SK-N-SH treated with all-trans-retinoic acid at 6 μM for 48 hours (cell line): ENCODE data around the gene COL11A1.
"Not testable (repeated sequence)": the region's sequence is repeated elsewhere in the genome, so short reads cannot be mapped to it uniquely, and the experiment has no call there.

Experiments used
- ATAC-seq: fragments of 200-7000 bp; cut with Tn5 transposase; 3 replicates; pipeline ENCODE4 v1.9.1; 2020; ENCODE audit warnings: mild to moderate bottlenecking, moderate library complexity
- ARNTL ChIP-seq: fragments of 450-650 bp; formaldehyde crosslinking; IDR thresholded peaks from 2 replicates; pipeline ENCODE4 v1.5.0; 2020; ENCODE audit warnings: low read depth, mild to moderate bottlenecking, moderate library complexity, borderline replicate concordance
- BACH2 ChIP-seq: fragments of 250-450 bp; sonication (Bioruptor Pico); IDR thresholded peaks from 2 replicates; pipeline ENCODE4 v1.9.0; 2021; ENCODE audit warnings: mild to moderate bottlenecking, borderline replicate concordance
- CREB5 ChIP-seq: fragments of 250-450 bp; sonication (Bioruptor Pico); IDR thresholded peaks from 2 replicates; pipeline ENCODE4 v1.5.1; 2020; ENCODE audit warnings: low read depth, mild to moderate bottlenecking, moderate library complexity
- CSDC2 ChIP-seq: fragments of 250-450 bp; sonication (Bioruptor Pico); IDR thresholded peaks from 2 replicates; pipeline ENCODE4 v1.5.0; 2020; ENCODE audit warnings: mild to moderate bottlenecking, moderate library complexity
- CSRNP3 ChIP-seq: fragments of 250-450 bp; sonication (Bioruptor Pico); IDR thresholded peaks from 2 replicates; pipeline ENCODE4 v1.5.1; 2021; ENCODE audit warnings: mild to moderate bottlenecking, moderate library complexity
- ESRRG ChIP-seq: fragments of 250-450 bp; sonication (Bioruptor Pico); IDR thresholded peaks from 2 replicates; pipeline ENCODE4 v1.6.1; 2021; ENCODE audit warnings: mild to moderate bottlenecking
- GLIS3 ChIP-seq: fragments of 250-450 bp; sonication (Bioruptor Pico); IDR thresholded peaks from 2 replicates; pipeline ENCODE4 v1.5.0; 2020; ENCODE audit warnings: mild to moderate bottlenecking, moderate library complexity
- ISL1 ChIP-seq: fragments of 250-450 bp; sonication (Bioruptor Pico); IDR thresholded peaks from 2 replicates; pipeline ENCODE4 v2.1.2; 2022; ENCODE audit warnings: mild to moderate bottlenecking, moderate library complexity
- OSR1 ChIP-seq: fragments of 250-450 bp; sonication (Bioruptor Pico); IDR thresholded peaks from 2 replicates; pipeline ENCODE4 v1.8.0; 2022; ENCODE audit warnings: moderate library complexity, mild to moderate bottlenecking, inconsistent platforms
- RARB ChIP-seq: fragments of 250-450 bp; sonication (Bioruptor Pico); IDR thresholded peaks from 2 replicates; pipeline ENCODE4 v1.8.0; 2021; ENCODE audit warnings: mild to moderate bottlenecking, moderate library complexity
- SNAI2 ChIP-seq: fragments of 250-450 bp; sonication (Bioruptor Pico); IDR thresholded peaks from 2 replicates; pipeline ENCODE4 v1.5.0; 2020; ENCODE audit warnings: mild to moderate bottlenecking, moderate library complexity
- TCF4 ChIP-seq: fragments of 250-450 bp; sonication (Bioruptor Pico); IDR thresholded peaks from 2 replicates; pipeline ENCODE4 v1.8.0; 2021; ENCODE audit warnings: mild to moderate bottlenecking, moderate library complexity, borderline replicate concordance
- TOX ChIP-seq: fragments of 250-450 bp; sonication (Bioruptor Pico); IDR thresholded peaks from 2 replicates; pipeline ENCODE4 v1.8.0; 2021; ENCODE audit warnings: mild to moderate bottlenecking, moderate library complexity, borderline replicate concordance
- TSHZ2 ChIP-seq: fragments of 250-450 bp; sonication (Bioruptor Pico); IDR thresholded peaks from 2 replicates; pipeline ENCODE4 v1.5.0; 2020; ENCODE audit warnings: mild to moderate bottlenecking, moderate library complexity
- ZC3H10 ChIP-seq: fragments of 250-450 bp; sonication (Bioruptor Pico); IDR thresholded peaks from 2 replicates; pipeline ENCODE4 v1.5.1; 2021; ENCODE audit warnings: mild to moderate bottlenecking, moderate library complexity
- ZFP3 ChIP-seq: fragments of 250-450 bp; sonication (Bioruptor Pico); IDR thresholded peaks from 2 replicates; pipeline ENCODE4 v1.5.0; 2020; ENCODE audit warnings: mild to moderate bottlenecking, moderate library complexity
- ZFP30 ChIP-seq: fragments of 450-650 bp; formaldehyde crosslinking; IDR thresholded peaks from 2 replicates; pipeline ENCODE4 v1.5.0; 2022; ENCODE audit warnings: mild to moderate bottlenecking, moderate library complexity
- ZNF70 ChIP-seq: fragments of 450-650 bp; formaldehyde crosslinking; IDR thresholded peaks from 2 replicates; pipeline ENCODE4 v1.5.0; 2020; ENCODE audit warnings: mild to moderate bottlenecking, moderate library complexity
- ZNF8 ChIP-seq: fragments of 450-650 bp; formaldehyde crosslinking; IDR thresholded peaks from 2 replicates; pipeline ENCODE4 v1.5.0; 2020; ENCODE audit warnings: mild to moderate bottlenecking, moderate library complexity
- TF ChIP-seq, protein P1 (sequence below): fragments of 250-450 bp; sonication (Bioruptor Pico); IDR thresholded peaks from 2 replicates; pipeline ENCODE4 v1.8.0; 2020; ENCODE audit warnings: mild to moderate bottlenecking, moderate library complexity, borderline replicate concordance
- TF ChIP-seq, protein P2 (sequence below): fragments of 250-450 bp; sonication (Bioruptor Pico); IDR thresholded peaks from 2 replicates; pipeline ENCODE4 v1.8.0; 2021; ENCODE audit warnings: low read depth, mild to moderate bottlenecking, moderate library complexity, borderline replicate concordance

COL11A1 gene

DNA sequence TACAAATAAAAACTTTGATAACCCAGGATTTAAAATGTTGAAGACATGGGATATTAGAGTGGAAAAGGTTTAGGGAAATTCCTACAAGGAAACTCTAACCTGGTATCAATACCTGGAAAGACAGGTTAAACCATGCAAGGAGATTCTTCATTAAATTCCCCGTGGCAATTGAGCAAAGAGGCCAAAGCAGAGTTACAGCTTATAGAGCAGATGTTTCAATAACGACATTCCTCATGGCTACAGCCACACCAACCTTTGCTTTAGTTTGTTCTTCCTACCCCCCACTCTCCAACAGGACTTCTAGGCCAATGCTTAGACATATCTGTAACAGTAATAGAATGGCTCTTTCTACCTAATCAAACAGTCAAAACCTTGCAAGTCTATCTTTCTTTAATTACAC lies 271.3 kb downstream of the COL11A1 start:
- TF ChIP-seq CREB5 (CRISPR knock-in tag): no peak
- TF ChIP-seq BACH2: no peak
- TF ChIP-seq, protein P1, sequence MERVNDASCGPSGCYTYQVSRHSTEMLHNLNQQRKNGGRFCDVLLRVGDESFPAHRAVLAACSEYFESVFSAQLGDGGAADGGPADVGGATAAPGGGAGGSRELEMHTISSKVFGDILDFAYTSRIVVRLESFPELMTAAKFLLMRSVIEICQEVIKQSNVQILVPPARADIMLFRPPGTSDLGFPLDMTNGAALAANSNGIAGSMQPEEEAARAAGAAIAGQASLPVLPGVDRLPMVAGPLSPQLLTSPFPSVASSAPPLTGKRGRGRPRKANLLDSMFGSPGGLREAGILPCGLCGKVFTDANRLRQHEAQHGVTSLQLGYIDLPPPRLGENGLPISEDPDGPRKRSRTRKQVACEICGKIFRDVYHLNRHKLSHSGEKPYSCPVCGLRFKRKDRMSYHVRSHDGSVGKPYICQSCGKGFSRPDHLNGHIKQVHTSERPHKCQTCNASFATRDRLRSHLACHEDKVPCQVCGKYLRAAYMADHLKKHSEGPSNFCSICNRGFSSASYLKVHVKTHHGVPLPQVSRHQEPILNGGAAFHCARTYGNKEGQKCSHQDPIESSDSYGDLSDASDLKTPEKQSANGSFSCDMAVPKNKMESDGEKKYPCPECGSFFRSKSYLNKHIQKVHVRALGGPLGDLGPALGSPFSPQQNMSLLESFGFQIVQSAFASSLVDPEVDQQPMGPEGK (CRISPR knock-in tag): no peak

GRCh38 chr1:102834688-102835320 lies 273.5 kb downstream of the COL11A1 start:
- ATAC-seq: no peak
- TF ChIP-seq SNAI2 (CRISPR knock-in tag) (no peak), OSR1 (no peak), TSHZ2 (CRISPR knock-in tag) (no peak)

More for the DNA sequence above, 271.3 kb downstream of the COL11A1 start:
- no peak for ATAC-seq

- TF ChIP-seq ISL1 (CRISPR knock-in tag): no peak
- TF ChIP-seq, protein P1 (CRISPR knock-in tag): no peak
- no peak for TF ChIP-seq ESRRG
- no peak for TF ChIP-seq OSR1
- TF ChIP-seq RARB (CRISPR knock-in tag): no peak
- no peak for TF ChIP-seq ZNF70
- no peak for TF ChIP-seq ZC3H10
- no peak for TF ChIP-seq TCF4 (CRISPR knock-in tag)
- TF ChIP-seq ZFP30 (CRISPR knock-in tag): no peak
- TF ChIP-seq BACH2: no peak
- no peak for TF ChIP-seq TOX
- no peak for TF ChIP-seq CSDC2 (CRISPR knock-in tag)
- TF ChIP-seq GLIS3 (CRISPR knock-in tag): no peak
- TF ChIP-seq, protein P2, sequence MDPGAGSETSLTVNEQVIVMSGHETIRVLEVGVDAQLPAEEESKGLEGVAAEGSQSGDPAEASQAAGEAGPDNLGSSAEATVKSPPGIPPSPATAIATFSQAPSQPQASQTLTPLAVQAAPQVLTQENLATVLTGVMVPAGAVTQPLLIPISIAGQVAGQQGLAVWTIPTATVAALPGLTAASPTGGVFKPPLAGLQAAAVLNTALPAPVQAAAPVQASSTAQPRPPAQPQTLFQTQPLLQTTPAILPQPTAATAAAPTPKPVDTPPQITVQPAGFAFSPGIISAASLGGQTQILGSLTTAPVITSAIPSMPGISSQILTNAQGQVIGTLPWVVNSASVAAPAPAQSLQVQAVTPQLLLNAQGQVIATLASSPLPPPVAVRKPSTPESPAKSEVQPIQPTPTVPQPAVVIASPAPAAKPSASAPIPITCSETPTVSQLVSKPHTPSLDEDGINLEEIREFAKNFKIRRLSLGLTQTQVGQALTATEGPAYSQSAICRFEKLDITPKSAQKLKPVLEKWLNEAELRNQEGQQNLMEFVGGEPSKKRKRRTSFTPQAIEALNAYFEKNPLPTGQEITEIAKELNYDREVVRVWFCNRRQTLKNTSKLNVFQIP (CRISPR knock-in tag): no peak
- TF ChIP-seq CSRNP3 (CRISPR knock-in tag): no peak
- TF ChIP-seq ARNTL (CRISPR knock-in tag): no peak
- TF ChIP-seq CREB5 (CRISPR knock-in tag): no peak
- no peak for TF ChIP-seq ZFP3
- no peak for TF ChIP-seq TSHZ2 (CRISPR knock-in tag)
- no peak for TF ChIP-seq ZNF8 (CRISPR knock-in tag)
- no peak for ATAC-seq
These were observed 275.2 kb downstream of the COL11A1 start for GRCh38 chr1:102833151-102833550.

DNA sequence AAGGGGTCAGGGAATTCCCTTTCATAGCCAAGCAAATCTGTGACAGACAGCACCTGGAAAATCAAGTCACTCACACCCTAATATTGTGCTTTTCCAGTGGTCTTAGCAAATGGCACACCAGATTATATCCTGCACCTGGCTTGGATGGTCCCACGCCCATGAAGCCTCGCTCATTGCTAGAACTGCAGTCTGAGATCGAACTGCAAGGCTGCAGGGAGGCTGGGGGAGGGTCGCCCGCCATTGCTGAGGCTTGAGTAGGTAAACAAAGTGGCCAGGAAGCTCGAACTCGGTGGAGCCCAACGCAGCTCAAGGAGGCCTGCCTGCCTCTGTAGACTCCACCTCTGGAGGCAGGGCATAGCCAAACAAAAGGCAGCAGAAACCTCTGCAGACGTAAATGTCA lies 281.6 kb downstream of the COL11A1 start:
- ATAC-seq: not testable (repeated sequence)
